ENCODE data around the gene CCDC177.

DNA sequence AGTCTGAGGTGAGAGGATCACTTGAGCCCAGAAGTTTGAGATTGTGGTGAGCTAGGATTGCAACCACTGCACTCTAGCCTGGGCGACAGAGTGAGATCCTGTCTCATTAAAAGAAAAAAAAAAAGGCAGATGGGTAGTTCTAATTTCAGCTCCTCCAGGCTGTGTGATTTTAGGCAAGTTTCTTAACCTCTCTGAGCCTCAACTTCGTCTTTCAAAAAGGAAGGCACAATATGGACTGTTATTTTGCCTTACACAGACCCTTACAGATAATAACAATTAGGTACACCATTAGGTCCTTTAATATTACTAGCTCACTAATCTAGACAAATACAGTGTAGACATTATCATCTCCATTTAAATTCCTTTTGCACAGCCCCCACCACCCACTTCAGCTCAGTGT is 4.8 kb upstream of the CCDC177 start:
- TF ChIP-seq, protein P1, sequence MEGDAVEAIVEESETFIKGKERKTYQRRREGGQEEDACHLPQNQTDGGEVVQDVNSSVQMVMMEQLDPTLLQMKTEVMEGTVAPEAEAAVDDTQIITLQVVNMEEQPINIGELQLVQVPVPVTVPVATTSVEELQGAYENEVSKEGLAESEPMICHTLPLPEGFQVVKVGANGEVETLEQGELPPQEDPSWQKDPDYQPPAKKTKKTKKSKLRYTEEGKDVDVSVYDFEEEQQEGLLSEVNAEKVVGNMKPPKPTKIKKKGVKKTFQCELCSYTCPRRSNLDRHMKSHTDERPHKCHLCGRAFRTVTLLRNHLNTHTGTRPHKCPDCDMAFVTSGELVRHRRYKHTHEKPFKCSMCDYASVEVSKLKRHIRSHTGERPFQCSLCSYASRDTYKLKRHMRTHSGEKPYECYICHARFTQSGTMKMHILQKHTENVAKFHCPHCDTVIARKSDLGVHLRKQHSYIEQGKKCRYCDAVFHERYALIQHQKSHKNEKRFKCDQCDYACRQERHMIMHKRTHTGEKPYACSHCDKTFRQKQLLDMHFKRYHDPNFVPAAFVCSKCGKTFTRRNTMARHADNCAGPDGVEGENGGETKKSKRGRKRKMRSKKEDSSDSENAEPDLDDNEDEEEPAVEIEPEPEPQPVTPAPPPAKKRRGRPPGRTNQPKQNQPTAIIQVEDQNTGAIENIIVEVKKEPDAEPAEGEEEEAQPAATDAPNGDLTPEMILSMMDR (conservative IDR thresholded peaks at IDR 0.05; ENCODE audit: low read length) = no peak
- no peak for TF ChIP-seq EZH2phosphoT487 (IDR thresholded peaks at IDR 0.05; ENCODE audit: borderline replicate concordance, low read depth, low read length)
